ENCODE results near the gene C1orf105.

GRCh38 chr1:172515927-172516326, 95.4 kb downstream of the C1orf105 start:
- no peak for TF ChIP-seq EZH2 (IDR thresholded peaks at IDR 0.05; ENCODE audit: borderline replicate concordance, low read length)
- TF ChIP-seq CTCF (conservative IDR thresholded peaks at IDR 0.05 in 1 of 2, IDR thresholded peaks at IDR 0.05 in 1 of 2; ENCODE audit: extremely low read depth in 1 of 2, insufficient read depth in 1 of 2, low read depth in 1 of 2, low read length in 2 of 2), result no peak
